Urinary bladder (tissue), 4 donors: ENCODE measurements around the gene HIRIP3. TPM values are rescaled to one million over a fixed set of nuclear protein-coding genes. Genes with fewer than 3 reads are reported as not detected.
"Not testable (repeated sequence)": the region's sequence is repeated elsewhere in the genome, so short reads cannot be mapped to it uniquely, and the experiment has no call there.

Source experiments
- DNase-seq: peaks from one replicate; pipeline ENCODE4 v3.0.0-alpha.2; 2015; ENCODE audit errors: extremely low spot score
- H3K27ac ChIP-seq: one replicate; pipeline ENCODE4 v1.5.1; 2013; ENCODE audit warnings: low read depth, mild to moderate bottlenecking, moderate library complexity
- H3K36me3 ChIP-seq: one replicate; pipeline ENCODE4 v1.6.1; 2013; ENCODE audit warnings: mild to moderate bottlenecking, moderate library complexity; ENCODE audit not compliant: insufficient read depth
- H3K4me1 ChIP-seq: one replicate; pipeline ENCODE4 v1.6.1; 2013; ENCODE audit warnings: mild to moderate bottlenecking, moderate library complexity; ENCODE audit not compliant: insufficient read depth
- H3K4me3 ChIP-seq: one replicate; pipeline ENCODE4 v1.5.1; 2013; ENCODE audit warnings: low read depth, low read length
- WGBS: extraction: QIAGEN DNeasy Blood & Tissue Kit; methylation state at CpG from one replicate; pipeline ENCODE4 v1.1.7; 2013; 5-methylcytosine and 5-hydroxymethylcytosine counted together
- polyA plus RNA-seq: library from polyadenylated mRNA; stranded (reverse); fragments of 200-250 nt; gene quantifications from one replicate; pipeline ENCODE4 v1.2.3, GENCODE V29; 2013
- total RNA-seq: library from RNA; depleted of rRNA; stranded (reverse); fragments of >200 nt; gene quantifications from one replicate; pipeline ENCODE4 v1.2.3, GENCODE V29; 2014
- donor health status: healthy with polysubstance abuse.
- donor health status: healthy.

The HIRIP3 gene
- total and polyA plus RNA-seq, 2 donors: 8.4 to 27.2 TPM

- Histone ChIP-seq H3K36me3 (no peaks in the 10 kb centered on the region), H3K4me1 (no peaks in the 10 kb centered on the region), H3K4me3 (no peak overlapping the region), H3K27ac (no peak overlapping the region)
- no peak for DNase-seq
- 70% methylated on average over 7 of the region's 7 CpGs for WGBS
These were observed 30.2 kb upstream of the HIRIP3 start for GRCh38 chr16:30025574-30025973.

- Histone ChIP-seq H3K36me3 (no peaks in the 10 kb centered on the region), H3K4me1 (no peaks in the 10 kb centered on the region), H3K4me3 (no peak overlapping the region), H3K27ac (no peak overlapping the region)
- WGBS: 71% methylated on average over 20 of the region's 20 CpGs
- no peak for DNase-seq
These were observed 29.7 kb upstream of the HIRIP3 start for GRCh38 chr16:30025156-30025555.

- no peaks in the 10 kb centered on the region for H3K4me1 ChIP-seq
- H3K4me3 ChIP-seq: no peak overlapping the region
- 74% methylated on average over 16 of the region's 16 CpGs for WGBS
- no peak overlapping the region for H3K27ac ChIP-seq
- DNase-seq: no peak
- no peaks in the 10 kb centered on the region for H3K36me3 ChIP-seq
These were observed 29.0 kb upstream of the HIRIP3 start for GRCh38 chr16:30024451-30024850.

GRCh38 chr16:30023586-30023985 is 28.2 kb upstream of the HIRIP3 start:
- no peaks in the 10 kb centered on the region for H3K4me1 ChIP-seq
- H3K36me3 ChIP-seq: no peaks in the 10 kb centered on the region
- 80% methylated on average over 11 of the region's 11 CpGs for WGBS
- DNase-seq: no peak
- H3K27ac ChIP-seq: no peak overlapping the region
- H3K4me3 ChIP-seq: no peak overlapping the region

DNA sequence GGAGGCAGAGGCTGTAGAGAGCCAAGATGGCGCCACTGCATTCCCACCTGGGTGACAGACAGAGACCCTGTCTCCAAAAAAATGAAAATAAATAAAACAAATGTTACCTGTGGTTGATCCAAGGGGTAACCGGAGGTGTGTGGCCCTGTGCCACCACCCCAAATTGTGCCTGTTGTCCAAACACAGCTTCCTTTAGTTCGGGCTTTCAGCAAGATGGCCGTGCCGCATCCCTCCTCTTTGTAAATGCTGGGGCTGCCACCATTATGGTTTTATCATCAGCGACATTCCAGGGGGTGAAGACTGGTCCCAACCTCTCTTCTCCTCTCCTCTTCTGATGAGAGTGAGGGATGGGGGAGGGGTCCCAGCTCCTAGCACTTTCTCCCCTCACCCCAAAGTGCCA is 27.5 kb upstream of the HIRIP3 start, which contains the start of gene C16orf92:
Gene C16orf92 (plus strand): TSS at position 312 of the 400 bp plus-strand sequence. CDS start 143 bp downstream, outside the sequence.
- Histone ChIP-seq H3K27ac (no peak within 1 kb of the TSS), H3K4me1 (no peaks in the 10 kb centered on the region), H3K36me3 (no peaks in the 10 kb centered on the region), H3K4me3 (no peak within 1 kb of the TSS)
- WGBS: 85% methylated on average over 6 of the region's 6 CpGs
- no peak for DNase-seq

DNA sequence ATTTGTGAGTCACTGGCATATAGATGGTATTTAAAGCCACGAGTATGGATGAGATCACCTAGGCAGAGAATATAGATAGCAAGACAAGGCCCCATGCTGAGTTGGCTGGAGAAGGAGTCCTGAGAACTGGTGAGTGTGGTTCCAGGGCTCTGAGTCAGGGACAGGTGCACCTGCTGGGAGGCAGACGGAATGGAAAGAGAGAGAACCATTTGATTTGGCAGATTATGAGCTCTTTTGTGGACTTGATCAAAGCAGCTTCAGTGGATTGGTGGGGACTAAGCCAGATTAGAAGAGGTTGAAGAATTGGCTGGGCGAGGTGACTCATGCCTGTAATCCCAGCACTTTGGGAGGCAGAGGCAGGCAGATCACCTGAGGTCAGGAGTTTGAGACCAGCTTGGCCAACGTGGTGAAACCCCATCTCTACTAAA is 23.3 kb upstream of the HIRIP3 start:
- WGBS: 65% methylated on average over 4 of the region's 4 CpGs
- no peak for DNase-seq
- Histone ChIP-seq H3K36me3 (no peaks in the 10 kb centered on the region), H3K27ac (no peak overlapping the region), H3K4me1 (no peaks in the 10 kb centered on the region), H3K4me3 (no peak overlapping the region)

GRCh38 chr16:30017937-30018336 is 22.5 kb upstream of the HIRIP3 start:
- not testable (repeated sequence) for DNase-seq, H3K36me3 ChIP-seq, H3K4me1 ChIP-seq, H3K4me3 ChIP-seq, H3K27ac ChIP-seq
- WGBS: 90% methylated on average over 4 of the region's 4 CpGs

- Histone ChIP-seq H3K4me3 (no peak overlapping the region), H3K27ac (no peak overlapping the region), H3K36me3 (no peaks in the 10 kb centered on the region), H3K4me1 (no peaks in the 10 kb centered on the region)
- DNase-seq: no peak
- 95% methylated on average over 2 of the region's 2 CpGs for WGBS
These were observed 21.9 kb upstream of the HIRIP3 start for GRCh38 chr16:30017277-30017656.

DNA sequence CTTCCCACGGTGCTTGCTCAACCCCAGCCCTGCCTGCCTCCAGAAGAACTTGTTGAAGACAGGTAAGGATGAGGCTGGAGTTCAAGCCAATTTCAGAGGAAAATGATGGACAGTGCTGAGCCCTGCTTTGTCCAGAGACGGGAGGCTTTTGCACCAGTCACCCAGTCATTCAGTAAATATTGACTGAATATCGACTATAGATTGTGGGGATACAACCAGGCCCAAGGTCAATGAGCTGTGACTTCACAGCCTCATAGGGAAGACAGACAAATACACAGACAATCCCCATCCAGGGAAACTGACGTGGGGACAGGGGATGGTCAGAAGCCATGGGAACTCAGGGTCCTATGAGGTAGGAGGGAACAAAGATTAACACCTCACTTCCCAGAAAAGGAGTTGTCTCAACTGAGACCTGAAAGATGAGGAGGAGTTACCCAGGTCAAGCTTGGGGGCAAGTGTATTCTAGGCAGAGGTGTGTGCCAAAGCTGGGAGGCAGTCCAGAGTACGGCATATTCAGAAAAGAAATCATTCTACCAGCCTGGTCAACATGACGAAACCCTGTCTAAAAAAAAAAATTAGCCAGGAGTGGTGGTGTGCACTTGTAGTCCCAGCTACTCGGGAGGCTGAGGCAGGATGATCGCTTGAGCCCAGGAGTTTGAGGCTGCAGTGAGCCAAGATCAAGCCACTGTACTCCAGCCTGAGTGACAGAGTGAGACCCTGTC is 21.3 kb upstream of the HIRIP3 start:
- no peaks in the 10 kb centered on the region for H3K4me1 ChIP-seq
- H3K27ac ChIP-seq: no peak overlapping the region
- H3K4me3 ChIP-seq: no peak overlapping the region
- no peaks in the 10 kb centered on the region for H3K36me3 ChIP-seq
- DNase-seq: no peak
- WGBS: 70% methylated on average over 8 of the region's 8 CpGs

- not testable (repeated sequence) for DNase-seq, H3K36me3 ChIP-seq, H3K4me3 ChIP-seq, H3K27ac ChIP-seq, H3K4me1 ChIP-seq
- 91% methylated on average over 7 of the region's 7 CpGs for WGBS
These were observed 20.0 kb upstream of the HIRIP3 start for GRCh38 chr16:30015450-30015849.

DNA sequence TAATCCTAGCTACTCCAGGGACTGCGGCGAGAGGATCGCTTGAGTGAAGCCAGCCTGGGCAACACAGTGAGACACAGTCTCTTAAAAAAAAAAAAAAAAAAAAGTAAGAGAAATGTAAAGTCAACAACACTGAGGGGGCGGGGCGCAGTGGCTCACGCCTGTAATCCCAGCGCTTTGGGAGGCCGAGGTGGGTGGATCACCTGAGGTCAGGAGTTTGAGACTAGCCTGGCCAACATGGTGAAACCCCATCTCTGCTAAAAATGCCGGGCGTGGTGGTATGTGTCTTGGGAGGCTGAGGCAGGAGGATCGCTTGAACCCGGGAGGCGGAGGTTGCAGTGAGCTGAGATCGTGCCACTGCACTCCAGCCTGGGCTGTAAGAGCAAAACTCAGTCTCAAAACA is 17.2 kb upstream of the HIRIP3 start:
- H3K36me3 ChIP-seq, DNase-seq, H3K4me1 ChIP-seq, H3K4me3 ChIP-seq, H3K27ac ChIP-seq: not testable (repeated sequence)
- WGBS: 76% methylated on average over 14 of the region's 14 CpGs

- Histone ChIP-seq H3K36me3 (no peaks in the 10 kb centered on the region), H3K4me1 (no peaks in the 10 kb centered on the region), H3K4me3 (no peak overlapping the region), H3K27ac (no peak overlapping the region)
- 16% methylated on average over 31 of the region's 31 CpGs for whole genome bisulfite sequencing
- DNase-seq: no peak
These were observed 16.5 kb upstream of the HIRIP3 start for GRCh38 chr16:30011714-30012504.

DNA sequence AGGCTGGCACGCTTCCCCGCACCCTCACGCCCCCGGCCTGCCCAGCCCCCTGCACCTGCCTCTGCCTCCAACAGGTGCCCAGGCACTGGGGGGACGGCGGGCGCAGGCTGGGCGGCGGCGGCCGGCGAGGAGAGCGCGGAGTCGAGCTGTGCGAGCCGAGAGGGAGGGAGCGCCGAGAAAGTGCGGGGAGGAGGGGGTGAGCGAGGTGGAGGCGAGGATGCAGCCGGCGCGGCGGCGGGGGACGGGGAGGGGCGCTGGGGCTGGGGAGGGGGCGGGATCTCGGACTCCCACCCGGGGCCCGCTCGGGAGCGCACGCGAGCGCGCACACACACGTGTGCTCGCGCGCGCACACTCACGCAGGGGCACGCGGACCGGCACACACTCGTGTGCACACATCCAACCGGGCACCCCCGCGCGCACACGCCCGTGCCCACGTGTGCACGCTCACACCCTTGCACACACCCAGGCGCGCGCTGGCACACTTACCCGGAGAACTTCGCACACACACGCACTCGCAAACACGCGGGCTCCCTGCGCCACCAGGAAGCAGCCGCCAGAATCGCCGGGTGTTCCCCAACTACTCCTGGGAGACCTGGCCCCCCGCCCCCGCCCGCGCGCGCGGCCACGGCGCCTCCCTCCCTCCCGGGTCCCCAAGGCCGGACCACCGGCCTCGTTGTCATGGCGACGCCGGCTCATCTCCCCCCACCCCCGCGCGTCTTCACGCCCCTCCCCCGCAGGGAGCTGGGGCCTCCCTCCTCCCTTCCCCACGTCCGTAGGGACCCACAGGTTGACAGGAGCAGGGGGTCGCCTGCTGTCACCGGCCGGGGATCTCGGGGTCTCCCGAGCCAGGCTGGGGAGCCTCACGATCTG is 15.7 kb upstream of the HIRIP3 start, which contains the start of gene DOC2A:
Gene DOC2A (minus strand): TSS at position 184 of the 870 bp plus-strand sequence. CDS start 805 bp downstream, outside the sequence.
- peak within 1 kb of the TSS; percentile 43 for H3K4me3 ChIP-seq
- H3K4me1 ChIP-seq: no peaks in the 10 kb centered on the region
- no peaks in the 10 kb centered on the region for H3K36me3 ChIP-seq
- no peak within 1 kb of the TSS for H3K27ac ChIP-seq
- DNase-seq: no peak
- under 1% methylated on average over 94 of the region's 99 CpGs for WGBS
